ENCODE measurements around the gene IL36B. TPM values are rescaled to one million over a fixed set of nuclear protein-coding genes. Genes with fewer than 3 reads are reported as not detected.
A peak's percentile ranks its signal among the peaks of the same experiment; 100 is the strongest.

Gene IL36B
- total RNA-seq, 1 donor from 2014 or later: not detected

DNA sequence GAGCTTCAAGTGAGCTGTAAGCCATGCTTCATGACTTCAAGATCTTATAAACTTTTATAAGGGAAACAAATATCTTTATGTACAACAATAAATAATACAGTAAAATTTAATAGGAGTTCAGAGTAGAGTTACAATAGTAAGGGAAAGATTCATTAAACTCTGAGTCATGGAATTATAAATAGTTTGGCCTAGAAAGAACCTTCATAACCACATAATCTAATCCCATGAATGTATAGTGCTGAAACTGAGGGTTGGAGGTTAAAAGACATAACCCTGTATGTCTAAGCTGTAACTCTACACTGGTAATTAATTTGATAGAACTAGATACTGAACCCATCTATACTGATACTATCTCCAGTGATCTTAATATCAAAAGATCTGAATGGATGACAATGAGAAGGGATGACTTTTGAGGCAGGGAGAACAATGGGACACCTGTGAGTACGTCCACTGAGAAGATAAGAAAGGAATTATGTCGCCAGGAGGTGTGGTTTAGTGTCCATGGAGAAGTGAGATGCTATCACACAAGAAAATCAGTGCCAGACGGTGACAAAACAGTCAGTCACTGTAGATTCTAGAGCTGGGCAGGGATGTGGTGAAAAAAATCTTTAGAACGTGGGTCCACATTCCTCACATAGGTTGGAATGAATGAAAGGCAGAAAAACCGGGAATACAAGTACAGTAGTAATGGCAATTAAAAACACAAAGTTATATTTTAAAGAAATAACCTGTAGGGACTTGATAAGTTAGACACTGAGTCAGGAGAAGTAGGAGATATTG, 16.2 kb upstream of the IL36B start:
- H3K27me3 Mint-ChIP-seq (ENCODE audit: unreplicated experiment): peaks cover 52% of the 10 kb centered on the region
- H3K27ac Mint-ChIP-seq (ENCODE audit: unreplicated experiment): no peak overlapping the region

GRCh38 chr2:113068249-113068648, 15.6 kb upstream of the IL36B start:
- H3K4me3 Mint-ChIP-seq (ENCODE audit: unreplicated experiment): no peak overlapping the region
- no peak overlapping the region for H3K27ac Mint-ChIP-seq (ENCODE audit: unreplicated experiment)
- no peaks in the 10 kb centered on the region for H3K36me3 Mint-ChIP-seq (ENCODE audit: unreplicated experiment)
- H3K9me3 Mint-ChIP-seq (ENCODE audit: unreplicated experiment): peaks cover 3% of the 10 kb centered on the region
- H3K27me3 Mint-ChIP-seq (ENCODE audit: unreplicated experiment): peaks cover 51% of the 10 kb centered on the region
- TF ChIP-seq CTCF (IDR thresholded peaks at IDR 0.05): no peak
- no peak for DNase-seq (ENCODE audit: extremely low spot score, unreplicated experiment)
- no peaks in the 10 kb centered on the region for H3K4me1 Mint-ChIP-seq (ENCODE audit: unreplicated experiment)

More for the DNA sequence above, 16.2 kb upstream of the IL36B start:
- no peak for DNase-seq (ENCODE audit: extremely low spot score, unreplicated experiment)
- Mint-ChIP-seq H3K4me1 (ENCODE audit: unreplicated experiment) (no peaks in the 10 kb centered on the region), H3K36me3 (ENCODE audit: unreplicated experiment) (no peaks in the 10 kb centered on the region), H3K4me3 (ENCODE audit: unreplicated experiment) (no peak overlapping the region), H3K9me3 (ENCODE audit: unreplicated experiment) (peaks cover 3% of the 10 kb centered on the region)
- TF ChIP-seq CTCF (IDR thresholded peaks at IDR 0.05): no peak

DNA sequence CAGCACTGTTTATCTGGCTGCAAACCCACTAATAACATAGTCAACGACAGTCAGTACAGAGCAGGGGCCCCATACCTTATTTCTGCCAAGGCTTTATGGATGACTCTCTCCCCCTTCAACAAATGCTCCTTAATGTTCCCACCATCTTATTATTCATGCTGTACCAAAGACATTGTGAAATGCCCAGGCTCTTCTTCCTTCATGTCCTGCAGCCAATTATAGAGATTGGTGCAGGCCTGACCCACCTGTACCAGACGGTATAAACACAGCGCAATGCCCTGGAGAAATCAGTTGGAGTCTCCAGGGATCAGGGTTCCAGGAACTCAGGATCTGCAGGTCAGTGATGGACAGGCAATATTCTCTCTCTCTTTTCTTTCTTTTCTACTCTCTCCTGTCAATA, 15.0 kb upstream of the IL36B start, which contains the start of gene IL1F10:
Gene IL1F10 (plus strand): TSS at position 290 of the 400 bp plus-strand sequence. CDS start 4,769 bp downstream, outside the sequence.
- H3K36me3 Mint-ChIP-seq (ENCODE audit: unreplicated experiment): no peaks in the 10 kb centered on the region
- H3K9me3 Mint-ChIP-seq (ENCODE audit: unreplicated experiment): peaks cover 3% of the 10 kb centered on the region
- H3K4me3 Mint-ChIP-seq (ENCODE audit: unreplicated experiment): no peak within 1 kb of the TSS
- no peak within 1 kb of the TSS for H3K27ac Mint-ChIP-seq (ENCODE audit: unreplicated experiment)
- peaks cover 49% of the 10 kb centered on the region for H3K27me3 Mint-ChIP-seq (ENCODE audit: unreplicated experiment)
- peak; percentile 30 for DNase-seq (ENCODE audit: extremely low spot score, unreplicated experiment)
- no peak for TF ChIP-seq CTCF (IDR thresholded peaks at IDR 0.05)
- H3K4me1 Mint-ChIP-seq (ENCODE audit: unreplicated experiment): no peaks in the 10 kb centered on the region

- peaks cover 46% of the 10 kb centered on the region for H3K27me3 Mint-ChIP-seq (ENCODE audit: unreplicated experiment)
- H3K36me3 Mint-ChIP-seq (ENCODE audit: unreplicated experiment): no peaks in the 10 kb centered on the region
- H3K27ac Mint-ChIP-seq (ENCODE audit: unreplicated experiment): no peak overlapping the region
- no peak overlapping the region for H3K4me3 Mint-ChIP-seq (ENCODE audit: unreplicated experiment)
- H3K4me1 Mint-ChIP-seq (ENCODE audit: unreplicated experiment): no peaks in the 10 kb centered on the region
- peaks cover 3% of the 10 kb centered on the region for H3K9me3 Mint-ChIP-seq (ENCODE audit: unreplicated experiment)
- peak; percentile 71 for DNase-seq (ENCODE audit: extremely low spot score, unreplicated experiment)
- no peak for TF ChIP-seq CTCF (IDR thresholded peaks at IDR 0.05)
Measured at GRCh38 chr2:113064898-113065297, 12.2 kb upstream of the IL36B start.

DNA sequence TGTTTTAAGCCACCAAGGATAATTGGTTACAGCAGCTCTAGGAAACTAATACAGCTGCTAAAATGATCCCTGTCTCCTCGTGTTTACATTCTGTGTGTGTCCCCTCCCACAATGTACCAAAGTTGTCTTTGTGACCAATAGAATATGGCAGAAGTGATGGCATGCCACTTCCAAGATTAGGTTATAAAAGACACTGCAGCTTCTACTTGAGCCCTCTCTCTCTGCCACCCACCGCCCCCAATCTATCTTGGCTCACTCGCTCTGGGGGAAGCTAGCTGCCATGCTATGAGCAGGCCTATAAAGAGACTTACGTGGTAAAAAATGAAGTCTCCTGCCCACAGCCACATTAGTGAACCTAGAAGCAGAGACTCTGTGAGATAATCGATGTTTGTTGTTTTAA, 11.6 kb upstream of the IL36B start:
- DNase-seq (ENCODE audit: extremely low spot score, unreplicated experiment): peak; percentile 40
- Mint-ChIP-seq H3K4me1 (ENCODE audit: unreplicated experiment) (no peaks in the 10 kb centered on the region), H3K4me3 (ENCODE audit: unreplicated experiment) (no peak overlapping the region), H3K9me3 (ENCODE audit: unreplicated experiment) (peaks cover 3% of the 10 kb centered on the region), H3K36me3 (ENCODE audit: unreplicated experiment) (no peaks in the 10 kb centered on the region), H3K27me3 (ENCODE audit: unreplicated experiment) (peaks cover 40% of the 10 kb centered on the region), H3K27ac (ENCODE audit: unreplicated experiment) (no peak overlapping the region)
- TF ChIP-seq CTCF (IDR thresholded peaks at IDR 0.05): no peak
